Neural progenitor cell (in vitro differentiated cells): Measurements from ENCODE around the gene CAMK2D.

Source experiments
- CTCF ChIP-seq: fragments of 200-600 bp; sonication (generic); IDR thresholded peaks from 2 replicates; pipeline ENCODE4 v1.5.1; 2017; ENCODE audit warnings: antibody characterized with exemption, mild to moderate bottlenecking
- EZH2 ChIP-seq: fragments of 200-600 bp; sonication (generic); IDR thresholded peaks from 2 replicates; pipeline ENCODE4 v1.6.1; 2017; ENCODE audit warnings: antibody characterized with exemption, mild to moderate bottlenecking, moderate library complexity

- TF ChIP-seq CTCF: no peak
- TF ChIP-seq EZH2: no peak
These were observed 120.5 kb downstream of the CAMK2D start for GRCh38 chr4:113641025-113641431.
